ENCODE measurements around the gene SEMG2.

SEMG2 gene

DNA sequence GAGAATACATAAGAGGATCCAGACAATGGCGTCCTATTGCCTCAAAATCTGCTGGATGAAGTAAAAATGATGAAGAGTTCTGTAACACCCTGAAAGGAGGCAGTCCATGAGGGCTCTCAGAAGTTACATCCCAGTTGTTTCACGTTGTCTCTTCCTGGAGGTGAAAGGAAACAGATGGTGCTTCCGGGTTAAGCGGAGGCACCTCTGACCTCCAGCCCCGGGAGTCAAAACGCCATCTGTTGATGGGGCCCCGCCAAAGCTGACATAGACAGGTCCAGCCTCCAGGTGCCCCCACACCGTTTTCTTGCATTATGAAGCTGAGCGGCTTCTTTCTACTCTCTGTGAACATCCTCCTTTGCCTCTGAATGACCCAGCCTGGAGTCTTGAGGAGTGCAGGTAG, 9.5 kb downstream of the SEMG2 start:
- DNase-seq = no peak

- DNase-seq = no peak
These were observed 14.8 kb downstream of the SEMG2 start for GRCh38 chr20:45235995-45236394.

GRCh38 chr20:45238139-45238538, 17.0 kb downstream of the SEMG2 start:
- no peak for DNase-seq

- no peak for DNase-seq
These were observed 24.9 kb downstream of the SEMG2 start for GRCh38 chr20:45246109-45246508.

- DNase-seq = no peak
These were observed 26.7 kb downstream of the SEMG2 start for GRCh38 chr20:45247865-45248264.

DNA sequence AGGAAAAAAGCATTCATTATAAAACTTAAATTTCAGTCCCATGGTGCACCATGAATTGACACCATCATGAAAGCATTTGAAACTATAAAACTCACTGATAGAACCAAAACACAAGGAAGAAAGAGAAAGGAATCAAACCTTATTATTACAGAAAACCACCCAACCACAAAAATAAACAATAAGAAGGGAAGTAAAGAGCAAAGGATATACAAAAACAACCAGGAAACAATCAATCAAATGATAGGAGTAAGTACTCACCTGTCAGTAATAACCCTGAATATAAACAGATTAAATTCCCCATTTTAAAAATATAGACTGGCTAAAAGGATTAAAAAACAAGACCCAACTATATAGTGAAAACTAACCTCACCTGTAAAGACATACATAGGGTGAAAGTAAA, 27.4 kb downstream of the SEMG2 start:
- no peak for DNase-seq

- DNase-seq = no peak
These were observed 30.8 kb downstream of the SEMG2 start for GRCh38 chr20:45251884-45252560.

DNA sequence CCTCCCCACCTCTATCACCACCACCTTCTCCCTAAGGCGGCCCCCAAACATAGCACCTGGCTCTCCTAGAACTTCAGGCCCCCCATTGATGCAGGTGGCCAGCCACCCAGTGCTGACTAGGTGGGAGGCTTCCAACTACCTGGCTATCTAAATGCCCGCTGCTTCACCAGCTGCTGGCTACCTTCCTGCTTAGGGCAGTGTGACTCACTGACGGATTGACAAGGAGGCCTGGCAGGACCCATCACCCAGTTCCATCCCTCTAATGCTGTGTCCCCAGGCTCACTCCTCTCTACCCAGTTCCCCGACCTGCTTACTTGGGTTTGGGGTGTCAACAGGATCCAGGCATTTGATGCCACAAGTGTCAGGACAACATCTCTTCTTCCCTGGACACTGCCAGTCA, 32.1 kb downstream of the SEMG2 start:
- DNase-seq = no peak

DNA sequence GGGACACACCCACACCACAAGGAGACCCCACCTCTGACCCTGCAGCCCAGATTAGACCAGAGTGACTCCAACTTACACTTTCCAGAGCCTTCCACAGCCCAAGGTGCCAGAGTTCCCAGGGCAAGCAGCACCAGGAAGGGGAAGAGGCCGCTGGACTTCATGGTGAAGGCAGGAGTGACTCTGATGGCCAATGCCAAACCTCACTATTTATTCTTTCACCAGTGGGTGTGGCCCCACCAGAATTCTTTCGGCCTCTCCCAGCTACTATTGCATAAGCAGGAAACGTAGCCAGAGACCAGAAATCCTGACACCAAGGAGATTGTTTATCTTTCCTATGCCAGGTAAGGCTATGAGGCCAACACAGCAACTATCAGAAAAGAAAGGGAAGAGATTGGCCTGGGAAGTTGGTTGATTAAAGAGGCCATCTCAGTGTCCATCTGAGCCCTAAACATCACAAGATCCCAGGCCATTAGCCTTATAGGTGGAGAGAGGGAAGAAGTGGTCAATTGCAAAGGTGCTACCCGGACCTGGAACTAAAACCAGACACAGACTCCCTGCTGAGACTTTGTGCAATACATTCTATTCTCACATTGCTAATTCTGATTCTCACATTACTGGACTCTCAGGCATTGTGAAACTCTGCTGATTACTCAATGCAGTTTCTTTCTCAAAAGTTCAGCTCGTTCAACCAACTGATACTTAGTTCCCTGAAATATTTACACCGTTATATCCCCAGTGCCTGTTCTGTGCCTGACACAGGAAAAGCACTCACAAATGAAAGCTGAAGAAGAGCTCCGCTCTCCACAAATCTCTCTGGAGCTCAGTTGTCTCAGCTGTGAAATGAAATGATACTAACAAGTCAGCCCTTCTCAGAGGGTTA, 33.5 kb downstream of the SEMG2 start, which contains the start of gene SLPI:
TSS of gene SLPI (minus strand) at position 182 of the 880 bp plus-strand sequence. CDS start at position 161, 21 bp downstream.
- DNase-seq = peak in 1 of 2 donors; percentile 0

GRCh38 chr20:45257161-45257560, 36.0 kb downstream of the SEMG2 start:
- no peak for DNase-seq

GRCh38 chr20:45257711-45258110, 36.5 kb downstream of the SEMG2 start:
- no peak for DNase-seq

- DNase-seq = no peak
These were observed 37.1 kb downstream of the SEMG2 start for GRCh38 chr20:45258259-45258658.

GRCh38 chr20:45258664-45259063, 37.5 kb downstream of the SEMG2 start:
- no peak for DNase-seq

GRCh38 chr20:45263556-45264266, 42.5 kb downstream of the SEMG2 start:
- DNase-seq = no peak

- no peak for DNase-seq
These were observed 45.8 kb downstream of the SEMG2 start for GRCh38 chr20:45266977-45267376.

DNA sequence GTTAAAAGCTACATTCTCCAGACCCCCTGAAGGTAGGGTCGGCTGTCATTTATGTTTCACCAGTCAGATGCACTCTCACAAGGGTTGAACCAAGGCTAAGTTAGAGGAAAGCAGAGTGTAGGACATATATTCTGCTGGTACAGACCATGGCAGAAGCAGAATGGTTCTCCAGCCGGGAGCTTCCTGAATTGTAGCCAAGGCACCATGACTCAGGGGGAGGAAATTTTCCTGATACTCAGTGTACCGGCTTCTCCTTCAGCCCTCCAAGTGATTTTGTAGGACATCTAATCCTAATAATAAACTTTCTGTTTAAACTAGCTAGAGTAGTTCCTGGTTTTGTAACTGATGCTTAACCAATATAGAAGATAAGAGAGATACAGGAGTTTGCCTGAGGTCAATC, 47.4 kb downstream of the SEMG2 start:
- DNase-seq = no peak

GRCh38 chr20:45269056-45269455, 47.9 kb downstream of the SEMG2 start:
- DNase-seq = no peak

- DNase-seq = no peak
These were observed 48.6 kb downstream of the SEMG2 start for GRCh38 chr20:45269754-45270270.

Data from CD4-positive, alpha-beta T cell treated with Interleukin-1 beta for 1 hour (primary cell).